Head of caudate nucleus (tissue), 42 donors: ENCODE data around the gene CSAG1.
A peak's percentile ranks its signal among the peaks of the same experiment; 100 is the strongest.
"Not testable (repeated sequence)": the region's sequence is repeated elsewhere in the genome, so short reads cannot be mapped to it uniquely, and the experiment has no call there.

Experiments
- DNase-seq, 42 donors: peaks; one replicate each; pipeline versions ENCODE4 v3.0.0 to v3.0.0-alpha.2; 2020 to 2021; ENCODE audit warnings: mixed read lengths in 7 of 42
- intact Hi-C: fragments of 100-400 bp; cut with DNase I; formaldehyde crosslinking; loops from one replicate; pipeline ENCODE4 v1.15.0; 2022

CSAG1 gene

DNA sequence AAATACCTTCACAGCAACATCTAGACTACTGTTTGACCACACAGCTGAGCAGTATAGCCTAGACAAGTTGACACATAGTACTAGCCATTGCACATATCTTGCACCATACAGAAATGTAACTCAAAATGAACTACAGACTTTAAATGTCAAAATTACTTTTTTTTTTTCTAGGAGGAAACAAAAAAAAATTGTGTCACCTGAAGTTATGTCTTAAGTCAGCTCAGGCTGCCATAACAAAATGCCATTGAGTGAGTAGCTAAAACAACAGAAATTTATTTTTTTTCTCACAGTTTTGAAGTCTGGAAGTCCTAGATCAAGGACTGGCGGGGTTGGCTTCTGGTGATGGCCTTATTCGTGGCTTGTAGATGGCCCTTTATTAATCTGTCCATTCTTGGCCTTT, 24.3 kb downstream of the CSAG1 start, which contains the start of gene CSAG2:
Gene CSAG2 (minus strand): TSS at position 101 of the 400 bp plus-strand sequence. CDS start 161 bp downstream, outside the sequence.
- intact Hi-C loops, DNase-seq: not testable (repeated sequence)

GRCh38 chrX:152706500-152706899, 27.0 kb downstream of the CSAG1 start:
- DNase-seq, intact Hi-C loops: not testable (repeated sequence)

- peak in 2 of 42 donors; percentile 6 to 22 for DNase-seq
- intact Hi-C loops = not testable (repeated sequence)
Measured at GRCh38 chrX:152700390-152700789, 33.1 kb downstream of the CSAG1 start.

- DNase-seq, intact Hi-C loops: not testable (repeated sequence)
Measured at GRCh38 chrX:152697952-152698931, 35.3 kb downstream of the CSAG1 start, which contains the start of gene MAGEA3. TSS of gene MAGEA3 (plus strand) at chrX:152698794. CDS start at chrX:152700833, 2,039 bp downstream.

DNA sequence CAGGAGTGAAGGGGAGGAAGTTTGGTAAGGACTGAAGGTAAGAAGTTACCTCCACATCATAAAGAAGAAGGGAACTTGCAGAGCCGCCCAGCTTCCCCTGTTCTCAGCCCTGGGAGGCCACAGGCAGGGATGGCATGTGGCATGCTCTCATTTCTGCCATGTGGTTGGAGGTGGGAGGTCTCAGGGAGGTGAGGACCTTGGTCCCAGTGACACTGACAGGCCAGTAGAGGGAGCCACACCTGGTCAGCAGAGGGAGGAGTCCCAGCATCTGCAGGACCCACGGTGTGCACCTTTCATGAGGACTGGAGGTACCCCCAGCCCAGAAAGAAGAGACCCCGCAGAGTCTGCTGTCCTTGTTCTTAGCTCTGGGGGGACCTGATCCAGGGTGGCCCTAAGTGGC, 52.5 kb downstream of the CSAG1 start:
- intact Hi-C loops, DNase-seq: not testable (repeated sequence)
